Spleen (tissue), 7 donors: ENCODE measurements around the gene L3MBTL1.

Experiments
- POLR2AphosphoS5 ChIP-seq, 3 donors: sonication (generic); formaldehyde crosslinking; IDR thresholded peaks; one replicate each; pipeline ENCODE4 v1.5.1; 2017; ENCODE audit warnings: antibody characterized with exemption in 3 of 3
- TF ChIP-seq, protein P1 (sequence below), 11 experiments: fragments of 200-600 bp in 7 of 11; fragments of 450-650 bp in 4 of 11; sonication (generic) in 4 of 11; IDR thresholded peaks in 8 of 11; conservative IDR thresholded peaks in 3 of 11; 1 replicate in 7 of 11; 2 replicates in 4 of 11; pipeline versions ENCODE4 v1.4.0 to v1.8.0; 2016 to 2021; ENCODE audit warnings: antibody characterized with exemption in 11 of 11, inconsistent platforms in 4 of 11, mild to moderate bottlenecking in 1 of 11
- donor health status: DM: no; HTN: no; CAD: no; lungs with moderate emphysema.
- donor health status: DM: no; HTN: no; CAD: no.
- donor health status: DM: no; HTN: no; CAD: no.

DNA sequence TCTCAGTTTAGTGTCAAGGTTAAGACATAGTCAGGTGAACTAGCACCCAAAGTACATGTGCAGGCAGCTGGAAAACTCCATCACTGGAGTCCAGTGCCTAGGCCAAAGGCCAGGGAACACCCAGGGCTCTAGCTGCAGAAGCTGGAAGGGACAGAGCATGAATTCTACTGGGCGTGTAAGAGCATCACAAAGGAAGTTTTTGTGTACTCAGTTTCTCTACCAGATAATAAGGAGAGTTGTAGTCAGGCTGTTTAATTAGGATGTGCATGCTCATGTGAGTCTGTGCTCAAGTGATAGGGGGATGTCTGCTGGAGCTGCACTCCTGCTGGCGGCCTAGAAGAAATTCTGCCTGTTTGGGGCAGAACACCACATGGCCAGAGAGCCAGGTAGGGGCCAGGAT lies 8.1 kb downstream of the L3MBTL1 start:
- TF ChIP-seq, protein P1, sequence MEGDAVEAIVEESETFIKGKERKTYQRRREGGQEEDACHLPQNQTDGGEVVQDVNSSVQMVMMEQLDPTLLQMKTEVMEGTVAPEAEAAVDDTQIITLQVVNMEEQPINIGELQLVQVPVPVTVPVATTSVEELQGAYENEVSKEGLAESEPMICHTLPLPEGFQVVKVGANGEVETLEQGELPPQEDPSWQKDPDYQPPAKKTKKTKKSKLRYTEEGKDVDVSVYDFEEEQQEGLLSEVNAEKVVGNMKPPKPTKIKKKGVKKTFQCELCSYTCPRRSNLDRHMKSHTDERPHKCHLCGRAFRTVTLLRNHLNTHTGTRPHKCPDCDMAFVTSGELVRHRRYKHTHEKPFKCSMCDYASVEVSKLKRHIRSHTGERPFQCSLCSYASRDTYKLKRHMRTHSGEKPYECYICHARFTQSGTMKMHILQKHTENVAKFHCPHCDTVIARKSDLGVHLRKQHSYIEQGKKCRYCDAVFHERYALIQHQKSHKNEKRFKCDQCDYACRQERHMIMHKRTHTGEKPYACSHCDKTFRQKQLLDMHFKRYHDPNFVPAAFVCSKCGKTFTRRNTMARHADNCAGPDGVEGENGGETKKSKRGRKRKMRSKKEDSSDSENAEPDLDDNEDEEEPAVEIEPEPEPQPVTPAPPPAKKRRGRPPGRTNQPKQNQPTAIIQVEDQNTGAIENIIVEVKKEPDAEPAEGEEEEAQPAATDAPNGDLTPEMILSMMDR (IDR thresholded peaks at IDR 0.05 in 8 of 11, conservative IDR thresholded peaks at IDR 0.05 in 3 of 11), result no peak
- no peak for TF ChIP-seq POLR2AphosphoS5 (IDR thresholded peaks at IDR 0.05)
